NCI-H226 (cell line): ENCODE data around the gene GDPD4.

Experiments used
- DNase-seq: peaks from one replicate; pipeline ENCODE4 v3.0.0-alpha.2; 2015

GDPD4 gene

DNA sequence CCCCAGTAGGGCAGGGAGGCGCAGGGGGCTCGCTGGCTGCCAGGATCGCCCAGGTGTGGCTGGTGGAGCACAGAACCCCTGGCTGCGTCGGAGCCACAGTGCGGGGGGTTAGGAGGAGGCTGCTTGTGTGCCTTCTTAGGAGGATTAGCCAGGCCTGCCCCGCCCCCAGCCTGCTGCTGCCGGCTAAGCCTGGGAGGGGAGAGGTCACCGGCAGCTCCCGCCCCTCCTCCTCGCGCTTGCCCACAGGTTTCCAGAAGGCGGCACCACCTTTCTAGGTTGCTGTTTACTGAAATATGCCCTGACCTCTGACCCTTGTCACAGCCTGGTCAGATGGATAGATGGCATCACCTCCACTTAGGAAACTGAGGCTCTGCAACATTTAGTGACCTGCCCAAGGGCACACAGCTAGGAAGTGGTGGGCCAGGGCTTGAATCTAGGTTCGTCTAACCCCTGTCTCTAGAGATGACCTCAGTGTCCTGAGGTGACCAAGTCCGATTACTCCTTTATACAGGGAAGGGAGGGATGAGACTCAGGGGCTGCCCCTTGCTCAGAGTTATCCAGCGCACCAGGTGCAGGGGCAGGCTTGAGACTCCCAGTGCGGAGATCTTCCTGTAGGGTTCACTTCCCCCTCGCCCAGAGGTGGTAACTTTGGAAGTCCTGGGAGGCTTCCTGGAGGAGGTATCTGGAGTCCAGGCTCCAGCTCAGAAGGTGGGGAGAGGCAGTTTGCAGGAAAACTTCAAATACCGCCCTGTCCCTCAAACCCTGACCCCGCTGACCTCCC lies 129.4 kb downstream of the GDPD4 start:
- DNase-seq, result no peak

DNA sequence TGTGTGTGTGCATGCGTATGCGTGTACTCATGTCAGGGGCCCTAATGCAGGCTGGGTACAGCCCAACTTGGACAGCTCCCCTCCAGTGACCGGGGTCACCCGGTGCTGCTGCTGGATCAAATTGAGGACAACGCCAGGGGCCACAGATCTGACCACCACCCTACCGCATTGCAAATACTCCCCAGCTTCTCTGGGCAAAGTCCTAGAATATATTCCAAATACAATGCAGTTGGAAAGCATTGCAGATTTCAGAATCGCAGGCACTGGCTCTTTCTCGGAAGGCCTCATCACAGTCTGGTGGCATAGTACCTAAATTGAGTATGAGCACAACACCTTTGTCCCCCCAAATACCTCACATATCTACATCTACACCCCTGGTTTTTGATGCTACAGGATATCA lies 130.2 kb downstream of the GDPD4 start:
- no peak for DNase-seq

DNA sequence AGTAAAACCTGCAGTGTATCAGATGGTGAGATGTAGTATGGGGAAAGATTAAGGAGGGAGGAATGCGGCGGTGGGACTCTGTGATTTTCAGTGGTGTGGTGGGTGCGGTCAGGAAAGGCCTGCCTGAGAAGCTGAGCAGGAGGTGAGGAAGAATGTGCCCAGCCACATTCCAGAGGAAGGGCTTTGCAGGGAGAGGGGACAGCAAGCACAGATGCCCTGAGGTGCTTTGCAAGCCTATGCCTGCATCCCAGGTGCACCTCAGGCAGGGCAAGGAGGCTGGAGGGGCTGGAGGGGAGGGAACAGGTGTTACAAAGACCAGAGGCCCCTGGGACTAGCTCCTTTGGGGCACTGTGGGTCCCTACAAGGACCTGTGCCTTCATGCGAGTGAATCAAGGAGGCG lies 131.4 kb downstream of the GDPD4 start:
- no peak for DNase-seq

DNA sequence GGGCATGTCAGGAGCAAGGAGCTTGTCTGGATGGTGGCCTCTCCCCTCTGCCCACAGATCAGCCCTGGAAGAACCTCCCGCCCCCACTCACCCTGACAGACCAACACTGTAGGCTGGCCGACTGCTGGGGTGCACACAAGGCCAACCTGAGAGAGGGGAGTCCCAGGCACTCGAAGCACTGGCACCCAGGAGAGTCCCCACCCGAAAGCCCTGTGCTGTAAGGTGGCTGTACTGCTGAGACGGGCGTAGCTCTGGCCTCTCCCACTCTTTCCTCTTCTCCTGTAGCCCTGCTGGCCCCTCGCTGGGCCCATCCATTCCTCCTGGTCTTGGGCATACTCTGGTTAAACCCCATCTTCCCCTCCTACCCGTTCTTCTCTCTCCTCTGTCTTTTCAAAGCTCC lies 133.7 kb downstream of the GDPD4 start:
- DNase-seq, result no peak

DNA sequence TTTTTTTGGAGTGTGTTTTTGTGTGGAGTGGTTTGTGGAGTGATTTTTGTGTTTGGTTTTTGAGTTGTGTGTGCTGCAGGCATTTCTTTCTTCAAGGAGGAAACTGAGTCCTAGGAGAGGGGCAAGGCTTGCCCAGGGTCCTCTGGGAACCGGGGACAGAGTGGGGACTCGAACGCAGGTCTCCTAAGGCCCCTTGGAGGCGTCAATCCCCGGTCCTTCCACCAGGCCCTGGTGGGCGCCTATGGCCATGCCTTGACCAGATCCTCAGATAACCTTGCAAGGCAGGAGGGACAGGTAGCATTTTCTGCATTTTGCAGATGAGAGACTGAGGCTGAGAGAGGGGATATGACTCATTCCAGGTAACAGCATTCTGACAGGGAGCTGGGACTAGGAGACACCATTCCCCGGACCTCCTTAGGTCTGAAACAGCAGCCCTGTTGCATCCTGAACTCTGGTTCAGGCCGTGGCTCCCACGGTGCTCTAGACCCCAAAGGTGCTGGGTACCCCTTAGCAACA lies 134.3 kb downstream of the GDPD4 start:
- no peak for DNase-seq
